Muscle of back (tissue), 13 donors: Measurements from ENCODE around the gene MSL2. TPM values are rescaled to one million over a fixed set of nuclear protein-coding genes. Genes with fewer than 3 reads are reported as not detected.
"Not testable (repeated sequence)": the region's sequence is repeated elsewhere in the genome, so short reads cannot be mapped to it uniquely, and the experiment has no call there.

Source experiments
- DNase-seq, 3 donors: peaks; one replicate each; pipeline versions ENCODE4 v3.0.0 to v3.0.0-alpha.2; 2013
- long read RNA-seq, 9 donors: transcript quantifications; one replicate each; lab custom pipeline, GENCODE V29; 2026
- polyA plus RNA-seq, 10 donors: library from polyadenylated mRNA; unstranded; fragments of 120-200 nt; gene quantifications; one replicate each; pipeline ENCODE4 v1.2.1, GENCODE V29; 2013; ENCODE audit not compliant: insufficient read length in 10 of 10

MSL2 gene, protein sequence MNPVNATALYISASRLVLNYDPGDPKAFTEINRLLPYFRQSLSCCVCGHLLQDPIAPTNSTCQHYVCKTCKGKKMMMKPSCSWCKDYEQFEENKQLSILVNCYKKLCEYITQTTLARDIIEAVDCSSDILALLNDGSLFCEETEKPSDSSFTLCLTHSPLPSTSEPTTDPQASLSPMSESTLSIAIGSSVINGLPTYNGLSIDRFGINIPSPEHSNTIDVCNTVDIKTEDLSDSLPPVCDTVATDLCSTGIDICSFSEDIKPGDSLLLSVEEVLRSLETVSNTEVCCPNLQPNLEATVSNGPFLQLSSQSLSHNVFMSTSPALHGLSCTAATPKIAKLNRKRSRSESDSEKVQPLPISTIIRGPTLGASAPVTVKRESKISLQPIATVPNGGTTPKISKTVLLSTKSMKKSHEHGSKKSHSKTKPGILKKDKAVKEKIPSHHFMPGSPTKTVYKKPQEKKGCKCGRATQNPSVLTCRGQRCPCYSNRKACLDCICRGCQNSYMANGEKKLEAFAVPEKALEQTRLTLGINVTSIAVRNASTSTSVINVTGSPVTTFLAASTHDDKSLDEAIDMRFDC
- 10 to 100 TPM; 22.8 to 30.3 (median 24.8) TPM for polyA plus RNA-seq
- long read RNA-seq, donor 1, full-length matches to known transcripts = 3 of 3 reads
- long read RNA-seq, donor 1, partial matches to known transcripts = 0 of 3 reads
- long read RNA-seq, donor 1, other reads (novel, unspliced or antisense) = 0 of 3 reads
- long read RNA-seq, donor 2, full-length matches to known transcripts = 9 of 9 reads
- long read RNA-seq, donor 2, partial matches to known transcripts = 0 of 9 reads
- long read RNA-seq, donor 2, other reads (novel, unspliced or antisense) = 0 of 9 reads
- long read RNA-seq, donor 3 = 0 reads
- long read RNA-seq, donor 4, full-length matches to known transcripts = 1 of 1 reads
- long read RNA-seq, donor 4, partial matches to known transcripts = 0 of 1 reads
- long read RNA-seq, donor 4, other reads (novel, unspliced or antisense) = 0 of 1 reads
- long read RNA-seq, donor 5, full-length matches to known transcripts = 13 of 13 reads
- long read RNA-seq, donor 5, partial matches to known transcripts = 0 of 13 reads
- long read RNA-seq, donor 5, other reads (novel, unspliced or antisense) = 0 of 13 reads
- long read RNA-seq, donor 6, full-length matches to known transcripts = 5 of 5 reads
- long read RNA-seq, donor 6, partial matches to known transcripts = 0 of 5 reads
- long read RNA-seq, donor 6, other reads (novel, unspliced or antisense) = 0 of 5 reads
- long read RNA-seq, donor 7, full-length matches to known transcripts = 1 of 1 reads
- long read RNA-seq, donor 7, partial matches to known transcripts = 0 of 1 reads
- long read RNA-seq, donor 7, other reads (novel, unspliced or antisense) = 0 of 1 reads
- long read RNA-seq, donor 8, full-length matches to known transcripts = 6 of 6 reads
- long read RNA-seq, donor 8, partial matches to known transcripts = 0 of 6 reads
- long read RNA-seq, donor 8, other reads (novel, unspliced or antisense) = 0 of 6 reads
- long read RNA-seq, donor 9, full-length matches to known transcripts = 1 of 1 reads
- long read RNA-seq, donor 9, partial matches to known transcripts = 0 of 1 reads
- long read RNA-seq, donor 9, other reads (novel, unspliced or antisense) = 0 of 1 reads

DNA sequence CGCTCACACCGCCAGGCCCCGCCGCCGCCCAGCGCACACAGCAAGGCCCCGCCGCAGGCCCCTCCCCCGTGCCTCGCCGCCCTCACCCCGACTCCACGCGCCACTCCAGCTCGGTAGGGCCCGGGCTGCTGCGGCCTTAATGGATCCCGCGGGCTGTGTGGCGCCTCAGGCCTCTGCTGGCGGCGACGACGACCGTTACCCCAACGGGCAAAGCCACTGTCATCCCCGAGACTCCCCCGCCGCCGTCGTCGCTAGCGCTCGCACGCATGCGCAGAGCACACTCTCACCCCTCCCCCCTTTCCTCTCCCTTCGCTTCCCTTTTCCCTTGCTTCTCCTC lies at the start of gene MSL2:
Gene MSL2, minus strand, starts transcription at position 272 of the 337 bp plus-strand sequence. CDS start 1,222 bp downstream, outside the sequence.
- no peak for DNase-seq

DNA sequence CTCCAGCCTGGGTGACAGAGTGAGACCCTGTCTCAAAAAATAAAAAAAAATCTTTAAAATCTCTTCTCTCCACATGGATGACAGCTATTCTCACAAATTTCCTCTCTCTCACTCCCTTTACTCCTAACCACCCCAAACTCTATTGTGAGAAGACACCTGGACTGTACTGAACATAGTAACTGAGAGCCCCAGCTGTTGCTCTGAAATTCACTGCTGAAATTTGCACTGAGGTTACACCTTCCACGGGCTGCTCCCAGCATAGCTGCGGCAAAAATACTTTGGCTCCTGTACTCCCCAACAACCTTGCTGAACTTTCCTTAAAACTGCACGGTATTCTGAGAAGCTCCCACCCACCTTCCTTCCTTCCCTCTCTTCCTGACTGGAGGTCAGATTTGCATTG lies 49.6 kb upstream of the MSL2 start:
- DNase-seq = no peak

DNA sequence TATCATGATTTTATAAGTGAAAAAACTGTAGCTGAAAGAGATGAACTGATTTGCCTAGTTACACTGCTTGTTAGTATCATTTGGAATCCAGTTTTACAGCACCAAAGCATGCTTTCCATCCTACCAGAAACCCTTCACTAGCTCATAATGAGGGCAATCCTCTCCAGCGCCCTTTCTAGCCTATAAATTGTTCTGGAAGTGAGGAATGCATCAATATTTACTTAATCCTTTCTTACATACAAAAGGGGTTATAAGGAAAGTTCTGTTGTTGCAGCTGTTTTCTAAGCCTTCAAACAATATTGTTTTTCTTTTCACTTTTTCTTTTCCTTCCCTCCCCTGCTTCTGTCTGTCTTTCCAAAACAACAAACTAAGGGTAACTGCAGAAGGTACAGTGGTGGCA lies 43.0 kb upstream of the MSL2 start:
- DNase-seq = no peak

DNA sequence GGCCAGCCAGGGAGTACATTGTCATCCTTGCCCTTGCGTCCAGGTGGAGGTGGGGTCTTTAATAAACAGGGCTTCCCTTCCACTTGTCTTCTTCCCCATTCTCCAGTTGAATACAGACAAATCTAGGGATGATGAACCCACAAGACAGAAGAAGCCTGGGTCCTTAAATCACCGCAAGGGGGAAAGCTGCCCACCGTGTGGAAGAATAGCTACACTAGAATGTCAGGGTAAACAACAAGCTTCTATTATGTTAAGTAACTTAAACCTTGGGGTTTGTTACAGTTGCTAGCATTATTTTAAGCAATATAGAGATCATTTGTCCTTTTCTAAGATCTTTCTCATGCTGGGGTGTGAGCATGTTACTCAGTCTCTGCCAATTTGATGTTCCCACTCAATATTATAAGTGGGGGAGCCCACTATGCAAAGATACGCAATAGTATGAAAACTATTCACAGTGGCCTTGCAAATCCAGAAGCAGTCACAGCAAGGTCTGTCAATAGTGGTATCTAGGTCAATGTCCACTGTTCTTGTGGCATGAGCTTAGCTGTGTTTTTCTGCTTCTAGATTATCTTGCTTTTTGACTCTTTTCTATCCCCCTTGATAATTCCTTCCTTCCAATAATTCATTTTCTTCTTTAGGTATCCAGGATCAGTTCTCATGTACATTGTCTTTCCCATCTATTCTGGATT lies 42.0 kb upstream of the MSL2 start:
- DNase-seq = no peak

DNA sequence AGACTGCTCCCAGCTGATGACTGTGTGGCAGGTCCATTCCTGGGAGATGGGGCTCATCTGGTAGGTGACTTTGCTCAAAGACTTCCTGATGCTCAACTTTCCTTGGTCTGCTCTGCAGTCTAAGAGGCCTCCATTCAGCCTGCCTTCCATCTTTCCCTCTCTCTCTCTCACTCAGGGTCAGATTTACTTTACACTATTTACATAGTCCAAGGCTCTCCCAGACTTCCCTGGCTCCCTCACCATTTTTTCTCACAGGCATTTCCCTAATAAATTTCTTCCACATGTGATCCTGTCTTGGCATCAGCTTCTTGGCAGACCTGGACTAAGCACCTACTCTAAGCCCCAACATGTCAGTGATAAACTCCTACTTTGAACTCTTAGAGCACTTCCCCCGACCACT lies 41.0 kb upstream of the MSL2 start:
- DNase-seq = no peak

DNA sequence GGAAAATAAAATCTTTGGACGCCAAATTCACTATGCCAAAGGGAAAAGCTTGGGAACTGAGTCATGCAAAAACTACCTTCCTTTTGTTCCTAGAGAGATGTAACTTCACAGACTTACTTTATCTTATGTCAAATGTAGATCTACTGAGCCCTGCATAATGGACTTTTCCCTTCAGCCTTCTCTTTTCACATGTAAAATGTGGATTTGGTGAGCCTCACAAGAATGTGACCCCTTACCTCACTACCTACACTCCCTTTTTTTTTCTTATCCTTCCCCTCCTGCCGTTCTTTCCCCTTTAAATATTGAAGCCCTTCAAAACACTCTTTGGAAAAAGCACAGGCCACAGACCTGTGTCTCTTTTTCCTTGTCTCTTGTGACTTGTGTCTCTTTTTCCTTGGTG lies 40.0 kb upstream of the MSL2 start:
- DNase-seq = no peak

DNA sequence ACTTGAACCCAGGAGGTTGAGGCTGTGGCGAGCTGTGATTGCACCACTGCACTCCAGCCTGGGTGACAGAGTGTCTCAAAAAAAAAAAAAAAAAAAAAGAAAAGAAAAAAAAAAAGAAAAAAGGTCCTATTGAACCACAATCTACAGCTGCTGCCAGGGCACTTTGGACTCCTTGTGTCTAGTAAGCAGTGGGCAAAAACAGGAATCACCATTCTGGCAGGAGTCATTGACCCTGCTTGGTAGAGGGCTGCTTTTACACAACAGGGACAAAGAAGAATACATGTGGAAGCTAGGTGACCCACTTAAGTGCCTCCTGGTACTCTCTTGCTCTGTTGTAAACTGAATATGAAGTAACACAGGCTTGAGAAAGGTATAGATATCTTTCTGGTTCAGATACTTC lies 39.4 kb upstream of the MSL2 start:
- DNase-seq = no peak

DNA sequence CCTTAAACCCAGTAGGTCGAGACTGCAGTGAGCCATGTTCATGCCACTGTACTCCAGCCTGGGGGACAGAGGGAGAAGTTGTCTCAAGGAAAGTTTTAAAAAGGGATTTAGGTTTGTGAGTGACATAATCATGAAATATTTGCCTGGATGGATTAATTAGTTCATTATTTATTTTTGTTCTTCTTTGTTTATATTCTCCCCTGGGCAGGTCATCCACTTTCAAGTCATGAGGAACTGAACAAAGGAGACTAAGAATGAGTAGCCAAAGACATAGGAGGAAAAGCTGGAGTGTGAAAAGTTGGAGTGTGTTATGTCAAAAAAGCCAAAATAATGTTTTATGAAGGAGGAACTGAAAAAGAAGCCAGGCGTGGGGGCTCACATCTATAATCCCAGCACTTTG lies 36.3 kb upstream of the MSL2 start:
- DNase-seq = no peak

DNA sequence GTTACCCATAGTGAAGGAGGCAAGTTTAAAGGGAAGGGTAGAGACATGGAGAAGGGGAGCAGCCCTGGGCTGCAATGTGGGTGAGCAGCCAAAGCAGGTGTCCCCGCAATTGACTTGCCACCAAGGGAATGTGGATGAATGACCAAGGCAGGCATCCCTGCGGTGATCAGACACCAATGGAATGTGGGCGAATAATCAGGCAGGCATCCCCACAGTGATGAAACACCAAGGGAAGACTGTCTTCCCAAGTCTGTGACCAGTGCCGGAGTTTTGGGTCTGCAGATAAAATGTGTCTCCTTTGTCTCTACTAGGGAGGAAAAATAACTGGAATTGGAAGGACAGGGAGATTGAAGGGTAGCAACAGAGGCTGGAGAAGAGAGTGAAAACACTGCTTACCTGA lies 26.6 kb upstream of the MSL2 start:
- not testable (repeated sequence) for DNase-seq

DNA sequence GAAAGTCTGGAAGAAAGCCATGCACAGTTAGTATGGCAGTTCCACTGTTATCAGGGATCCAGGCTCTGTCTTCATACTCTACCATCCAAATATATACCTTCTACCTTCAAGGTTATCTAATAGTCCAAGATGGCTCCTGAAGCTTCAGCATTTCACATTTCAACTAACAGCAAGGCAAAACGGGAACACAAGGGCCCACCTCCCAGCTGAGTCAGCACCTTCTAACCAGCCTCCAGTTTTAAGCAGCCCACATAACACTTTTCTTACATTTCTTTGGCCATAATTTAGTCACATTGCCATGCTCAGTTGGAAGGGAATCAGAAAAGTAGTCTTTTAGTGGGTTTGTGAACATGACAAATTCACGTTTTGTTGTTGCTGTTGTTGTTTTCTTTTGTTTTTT lies 15.4 kb upstream of the MSL2 start:
- no peak for DNase-seq

DNA sequence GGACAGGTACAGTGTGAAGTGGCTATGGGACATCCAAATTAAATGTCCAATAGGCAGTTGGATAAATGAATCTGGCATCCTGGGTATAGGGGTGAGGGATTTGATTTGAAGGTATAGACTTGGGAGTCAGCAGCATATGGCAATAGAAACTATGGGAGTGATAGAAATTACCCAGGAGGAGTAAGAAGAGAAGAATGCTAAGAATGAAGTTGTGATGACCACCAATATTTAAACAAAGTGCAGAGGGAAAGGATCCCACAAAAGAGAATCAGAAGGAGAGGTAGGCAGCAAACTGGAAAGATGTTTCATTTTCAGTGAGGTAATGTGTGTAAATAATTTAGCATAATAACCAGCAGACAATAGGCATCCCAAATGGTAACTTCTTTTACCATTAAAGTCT lies 13.8 kb upstream of the MSL2 start:
- DNase-seq = peak in 1 of 3 donors; percentile 15

DNA sequence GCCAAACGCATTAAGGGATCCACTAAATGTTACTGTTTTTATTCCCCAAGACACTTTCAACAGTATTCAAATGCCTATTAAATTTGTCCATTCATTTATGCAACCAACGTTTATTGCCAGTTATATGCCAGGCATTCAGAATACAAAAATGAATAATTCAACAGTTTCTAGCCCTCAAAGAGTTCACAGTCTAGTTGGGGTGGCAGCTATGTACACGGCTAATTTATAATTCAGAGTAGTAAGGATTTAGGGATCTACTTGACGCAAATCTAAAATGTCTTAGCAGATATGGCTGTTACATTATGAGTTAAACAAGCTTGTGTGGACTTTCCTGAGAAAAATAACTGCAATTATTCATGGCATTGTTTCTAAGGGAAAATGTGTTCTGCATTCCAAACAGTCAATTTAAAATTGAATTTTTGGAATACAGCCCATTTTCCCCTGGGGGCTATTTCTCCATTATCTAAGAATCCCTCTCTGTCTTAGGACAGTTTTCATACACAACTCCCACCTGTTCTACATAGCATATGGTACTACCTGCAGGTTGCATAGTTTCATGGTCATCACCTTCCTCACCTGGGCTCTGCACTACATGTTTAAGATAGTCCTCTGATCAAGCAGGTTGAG lies 11.5 kb upstream of the MSL2 start:
- DNase-seq = no peak

DNA sequence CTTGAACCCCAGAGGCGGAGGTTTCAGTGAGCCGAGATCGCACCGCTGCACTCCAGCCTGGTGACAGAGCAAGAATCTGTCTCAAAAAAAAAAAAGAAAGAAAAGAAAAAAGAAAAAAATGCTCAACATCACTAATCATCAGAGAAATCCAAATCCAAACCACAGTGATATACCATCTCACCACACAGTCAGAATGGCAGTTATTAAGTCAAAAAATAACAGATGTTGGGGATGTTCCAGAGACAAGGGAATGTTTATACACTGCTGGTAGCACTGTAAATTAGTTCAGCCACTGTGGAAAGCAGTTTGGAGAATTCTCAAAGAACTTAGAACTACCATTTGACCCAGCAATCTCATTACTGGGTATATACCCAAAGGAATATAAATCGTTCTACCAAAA lies 3.1 kb upstream of the MSL2 start:
- DNase-seq = not testable (repeated sequence)

DNA sequence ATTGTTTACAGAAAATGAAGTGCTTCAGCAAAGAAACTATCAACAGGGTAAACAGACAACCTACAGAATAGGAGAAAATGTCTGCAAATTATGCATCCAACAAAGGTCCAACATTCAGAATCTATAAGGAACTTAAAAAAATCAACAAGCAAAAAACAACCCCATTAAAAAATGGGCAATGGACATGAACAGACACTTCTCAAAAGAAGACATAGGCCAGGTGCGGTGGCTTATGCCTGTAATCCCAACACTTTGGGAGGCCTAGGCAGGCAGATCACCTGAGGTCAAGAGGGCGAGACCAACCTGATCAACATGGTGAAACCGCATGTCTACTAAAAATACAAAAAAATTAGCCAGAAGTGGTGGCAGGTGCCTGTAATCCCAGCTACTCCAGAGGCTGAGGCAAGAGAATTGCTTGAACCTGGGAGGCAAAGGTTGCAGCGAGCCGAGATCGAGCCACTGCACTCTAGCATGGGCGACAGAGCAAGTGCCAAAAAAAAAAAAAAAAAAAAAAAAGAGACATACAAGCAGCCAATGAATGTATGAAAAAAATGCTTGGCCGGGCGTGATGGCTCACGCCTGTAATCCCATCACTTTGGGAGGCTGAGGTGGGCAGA lies 2.4 kb upstream of the MSL2 start:
- DNase-seq = not testable (repeated sequence)

DNA sequence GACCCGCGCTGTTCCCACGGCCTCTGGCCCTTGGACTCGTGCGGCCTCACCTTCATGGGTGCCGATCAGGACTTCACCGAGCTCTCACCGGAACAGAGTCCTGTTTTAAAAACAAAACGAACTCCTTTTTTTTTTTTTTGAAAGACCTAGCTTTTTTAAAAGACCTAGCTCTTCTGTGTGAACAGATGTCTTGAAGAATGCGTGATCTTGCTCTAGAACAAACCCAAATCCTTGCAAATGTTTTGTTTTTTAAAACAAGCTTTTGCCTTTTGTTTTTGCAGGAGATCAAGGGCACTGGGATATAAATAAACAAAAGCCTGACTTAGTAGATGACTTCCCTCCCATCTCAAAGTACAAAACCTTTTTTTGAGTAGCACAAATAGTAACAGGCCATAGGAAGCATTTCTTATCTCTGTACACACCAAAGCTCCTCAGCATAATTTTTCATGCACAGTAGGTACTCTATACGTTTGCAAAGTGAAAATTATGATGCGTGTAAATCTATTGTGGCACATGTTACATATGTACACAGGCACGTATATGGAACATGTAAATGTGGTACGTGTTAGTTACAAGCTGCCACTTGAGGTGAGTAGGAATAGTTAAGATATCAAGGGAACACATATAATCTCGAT lies 1.1 kb upstream of the MSL2 start:
- DNase-seq = no peak

DNA sequence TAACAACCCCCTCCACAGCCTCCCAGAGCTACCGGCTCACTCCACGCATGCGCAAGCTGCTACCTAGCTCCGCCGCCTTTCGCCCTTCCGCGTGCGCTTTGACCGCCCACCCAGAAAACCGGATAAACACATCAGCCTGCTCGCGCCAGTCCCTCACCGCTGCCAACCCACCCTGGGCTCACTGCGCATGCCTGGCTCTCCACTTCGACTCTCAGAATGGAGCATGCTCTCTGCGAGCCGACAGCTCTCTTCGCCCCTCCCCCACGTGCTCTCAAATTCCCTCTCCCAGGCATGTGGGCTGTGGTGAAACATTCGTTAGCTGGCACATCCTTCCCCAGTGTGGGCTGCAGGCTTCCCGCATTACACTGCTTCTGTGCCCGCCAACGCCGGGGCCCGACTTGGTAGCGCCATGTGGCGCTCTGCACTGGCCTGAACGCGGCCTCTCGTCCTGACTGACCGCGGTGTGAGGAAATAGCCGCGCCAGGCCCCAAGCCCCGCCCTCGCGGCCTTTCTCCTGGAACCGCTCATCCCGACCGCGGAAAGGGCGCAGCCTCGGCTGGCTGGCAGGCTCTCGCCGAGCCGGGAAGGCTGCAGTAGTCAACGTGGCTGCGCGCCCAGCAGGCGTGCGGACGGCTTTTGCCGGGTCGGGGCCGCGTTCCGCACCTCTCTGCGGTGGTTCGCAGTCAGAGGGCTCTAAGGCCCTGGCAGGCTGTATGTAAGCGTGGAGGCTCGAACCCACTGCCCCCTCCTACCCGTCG lies 445 bp upstream of the MSL2 start:
- DNase-seq = peak; percentile 100

DNA sequence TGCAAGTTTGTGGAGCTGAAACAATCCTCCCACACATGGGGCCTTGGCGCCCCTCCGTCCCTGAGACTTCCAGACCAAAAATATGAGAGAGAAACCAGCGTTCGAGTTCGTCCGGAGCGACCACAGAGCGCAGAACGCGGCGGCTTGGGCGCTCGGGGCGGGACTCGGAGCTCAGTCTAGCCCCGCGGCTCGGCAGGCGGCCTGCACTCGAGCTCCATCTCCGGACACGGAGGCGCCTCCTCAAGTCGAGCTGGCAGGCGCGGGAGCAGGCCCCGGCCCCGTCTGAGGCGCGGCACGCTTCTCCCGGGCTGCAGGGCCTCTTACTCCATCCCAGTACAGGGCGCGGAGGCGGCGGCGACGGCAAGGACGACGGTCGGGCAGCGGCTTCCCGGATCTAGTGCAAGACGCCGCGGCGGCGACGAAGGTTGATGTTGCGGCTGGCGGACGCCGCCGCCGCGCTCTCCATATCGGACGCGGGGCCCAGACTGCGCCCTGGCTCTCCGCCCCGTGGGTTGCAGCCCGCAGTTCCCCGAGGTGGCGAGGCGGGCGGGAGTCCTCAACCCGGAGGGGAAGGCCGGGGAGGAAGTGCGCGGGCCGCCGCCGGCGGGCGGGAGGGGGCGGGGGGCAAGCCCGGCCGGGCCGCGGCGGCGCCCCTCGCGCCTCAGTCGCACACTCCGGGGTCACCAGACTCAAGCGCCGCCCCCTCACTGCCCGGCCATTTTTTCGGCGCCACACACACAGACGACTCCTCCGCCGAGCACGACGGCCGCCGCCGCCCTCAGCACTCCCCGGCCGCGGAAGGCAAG lies 674 bp downstream of the MSL2 start:
- DNase-seq = peak in 2 of 3 donors; percentile 73 to 85
